ENCODE measurements around the gene FBXW9. TPM values are rescaled to one million over a fixed set of nuclear protein-coding genes. Genes with fewer than 3 reads are reported as not detected.
"Not testable (repeated sequence)": the region's sequence is repeated elsewhere in the genome, so short reads cannot be mapped to it uniquely, and the experiment has no call there.

FBXW9 gene
- total RNA-seq, 3 donors from 2014 or later (not counting 1 experiment from before 2014, with no cell fraction given): 2.2 to 3.2 (median 2.9) TPM

GRCh38 chr19:12680034-12680433 is 16.4 kb downstream of the FBXW9 start:
- DNase-seq (no peak), ATAC-seq (no peak)
- H3K4me3 ChIP-seq (ENCODE audit: low read length): no peak overlapping the region
- Mint-ChIP-seq H3K4me3 (peak overlapping the region; percentile 42), H3K4me1 (peaks cover 24 to 30% of the 10 kb centered on the region in 2 donors), H3K27me3 (ENCODE audit: low read depth in 2 of 2) (no peaks in the 10 kb centered on the region), H3K36me3 (no peaks in the 10 kb centered on the region), H3K9me3 (no peaks in the 10 kb centered on the region), H3K27ac (no peak overlapping the region)
- H3K27me3 ChIP-seq (ENCODE audit: control insufficient read depth, insufficient read depth, low read length): no peaks in the 10 kb centered on the region
- TF ChIP-seq, protein P1, sequence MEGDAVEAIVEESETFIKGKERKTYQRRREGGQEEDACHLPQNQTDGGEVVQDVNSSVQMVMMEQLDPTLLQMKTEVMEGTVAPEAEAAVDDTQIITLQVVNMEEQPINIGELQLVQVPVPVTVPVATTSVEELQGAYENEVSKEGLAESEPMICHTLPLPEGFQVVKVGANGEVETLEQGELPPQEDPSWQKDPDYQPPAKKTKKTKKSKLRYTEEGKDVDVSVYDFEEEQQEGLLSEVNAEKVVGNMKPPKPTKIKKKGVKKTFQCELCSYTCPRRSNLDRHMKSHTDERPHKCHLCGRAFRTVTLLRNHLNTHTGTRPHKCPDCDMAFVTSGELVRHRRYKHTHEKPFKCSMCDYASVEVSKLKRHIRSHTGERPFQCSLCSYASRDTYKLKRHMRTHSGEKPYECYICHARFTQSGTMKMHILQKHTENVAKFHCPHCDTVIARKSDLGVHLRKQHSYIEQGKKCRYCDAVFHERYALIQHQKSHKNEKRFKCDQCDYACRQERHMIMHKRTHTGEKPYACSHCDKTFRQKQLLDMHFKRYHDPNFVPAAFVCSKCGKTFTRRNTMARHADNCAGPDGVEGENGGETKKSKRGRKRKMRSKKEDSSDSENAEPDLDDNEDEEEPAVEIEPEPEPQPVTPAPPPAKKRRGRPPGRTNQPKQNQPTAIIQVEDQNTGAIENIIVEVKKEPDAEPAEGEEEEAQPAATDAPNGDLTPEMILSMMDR (IDR thresholded peaks at IDR 0.05): no peak
- H3K4me1 ChIP-seq (ENCODE audit: control insufficient read depth, insufficient read depth, low read length): peaks cover 23% of the 10 kb centered on the region
- intact Hi-C loops (cut with micrococcal nuclease): loop anchor here (2.0 to 5.0 kb wide), 2 partner anchors 42 to 1083 kb away; partner anchors contain the start of genes TNPO2 and ZNF627
- no peak overlapping the region for H3K27ac ChIP-seq (ENCODE audit: low read length)
- peaks cover 36% of the 10 kb centered on the region for H3K36me3 ChIP-seq (ENCODE audit: control insufficient read depth, insufficient read depth, low read length)
- WGBS (ENCODE audit: insufficient coverage): 96% methylated on average over 9 of the region's 9 CpGs
- no peaks in the 10 kb centered on the region for H3K9me3 ChIP-seq (ENCODE audit: control insufficient read depth, insufficient read depth, low read length)

DNA sequence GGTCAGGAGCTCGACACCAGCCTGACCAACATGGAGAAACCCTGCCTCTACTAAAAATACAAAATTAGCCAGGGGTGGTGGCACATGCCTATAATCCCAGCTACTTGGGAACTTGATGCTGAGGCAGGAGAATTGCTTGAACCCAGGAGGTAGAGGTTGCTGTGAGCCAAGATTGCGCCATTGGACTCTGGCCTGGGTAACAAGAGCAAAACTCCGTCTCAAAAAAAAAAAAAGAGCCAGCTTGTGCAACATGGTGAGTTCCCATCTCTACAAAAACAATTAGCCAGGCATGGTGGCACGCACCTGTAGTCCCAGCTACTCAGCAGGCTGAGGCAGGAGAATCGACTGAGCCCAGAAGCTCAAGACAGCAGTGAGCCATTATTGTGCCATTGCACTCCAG is 18.4 kb downstream of the FBXW9 start:
- WGBS (ENCODE audit: insufficient coverage): 97% methylated on average over 5 of the region's 5 CpGs
- DNase-seq; ATAC-seq; H3K27ac ChIP-seq (ENCODE audit: low read length); H3K36me3 Mint-ChIP-seq; H3K27ac Mint-ChIP-seq; H3K27me3 Mint-ChIP-seq (ENCODE audit: low read depth in 2 of 2); H3K4me3 ChIP-seq (ENCODE audit: low read length); H3K4me3 Mint-ChIP-seq; H3K9me3 Mint-ChIP-seq; H3K27me3 ChIP-seq (ENCODE audit: control insufficient read depth, insufficient read depth, low read length); H3K9me3 ChIP-seq (ENCODE audit: control insufficient read depth, insufficient read depth, low read length): not testable (repeated sequence)
- intact Hi-C loops (cut with micrococcal nuclease): loop anchor here (10.0 kb wide), 1 partner anchor 117 kb away; the partner anchor contains the start of gene JUNB
- H3K4me1 ChIP-seq (ENCODE audit: control insufficient read depth, insufficient read depth, low read length): peaks cover 23% of the 10 kb centered on the region
- H3K4me1 Mint-ChIP-seq: peaks cover 26 to 39% of the 10 kb centered on the region in 2 donors
- peaks cover 48% of the 10 kb centered on the region for H3K36me3 ChIP-seq (ENCODE audit: control insufficient read depth, insufficient read depth, low read length)

DNA sequence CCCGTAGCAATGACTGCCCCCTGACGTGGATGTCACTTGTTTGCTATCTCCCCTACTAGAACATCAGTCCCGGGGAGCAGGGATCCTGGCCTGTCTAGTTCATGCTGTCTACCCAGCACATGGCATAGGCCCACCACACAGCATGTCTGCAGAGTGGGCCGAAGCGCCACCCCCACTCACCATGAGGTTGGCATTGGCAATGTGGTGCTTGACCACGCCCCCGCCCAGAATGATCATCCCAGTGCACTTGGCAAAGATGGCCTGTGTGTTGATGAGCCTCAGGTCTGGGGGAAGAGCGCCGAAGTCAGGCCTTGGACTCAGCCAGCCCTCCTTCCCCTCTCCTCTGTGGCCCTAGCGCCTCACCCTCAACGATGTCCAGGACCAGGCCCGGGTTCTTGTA is 19.5 kb downstream of the FBXW9 start:
- ATAC-seq (no peak), DNase-seq (no peak)
- H3K36me3 ChIP-seq (ENCODE audit: control insufficient read depth, insufficient read depth, low read length): peaks cover 52% of the 10 kb centered on the region
- H3K36me3 Mint-ChIP-seq: no peaks in the 10 kb centered on the region
- TF ChIP-seq, protein P1 (IDR thresholded peaks at IDR 0.05): no peak
- no peaks in the 10 kb centered on the region for H3K9me3 ChIP-seq (ENCODE audit: control insufficient read depth, insufficient read depth, low read length)
- H3K27ac ChIP-seq (ENCODE audit: low read length): no peak overlapping the region
- 95% methylated on average over 10 of the region's 12 CpGs for WGBS (ENCODE audit: insufficient coverage)
- H3K4me1 ChIP-seq (ENCODE audit: control insufficient read depth, insufficient read depth, low read length): peaks cover 18% of the 10 kb centered on the region
- no peaks in the 10 kb centered on the region for H3K27me3 ChIP-seq (ENCODE audit: control insufficient read depth, insufficient read depth, low read length)
- H3K4me3 ChIP-seq (ENCODE audit: low read length): no peak overlapping the region
- H3K27me3 Mint-ChIP-seq (ENCODE audit: low read depth in 2 of 2): no peaks in the 10 kb centered on the region
- H3K4me1 Mint-ChIP-seq: peaks cover 30 to 43% of the 10 kb centered on the region in 2 donors
- no peak overlapping the region for H3K4me3 Mint-ChIP-seq
- H3K9me3 Mint-ChIP-seq: no peaks in the 10 kb centered on the region
- peak overlapping the region; percentile 60 to 70 for H3K27ac Mint-ChIP-seq
- intact Hi-C loops (cut with micrococcal nuclease): loop anchor here (10.0 kb wide), 1 partner anchor 118 kb away; the partner anchor contains the start of gene JUNB

DNA sequence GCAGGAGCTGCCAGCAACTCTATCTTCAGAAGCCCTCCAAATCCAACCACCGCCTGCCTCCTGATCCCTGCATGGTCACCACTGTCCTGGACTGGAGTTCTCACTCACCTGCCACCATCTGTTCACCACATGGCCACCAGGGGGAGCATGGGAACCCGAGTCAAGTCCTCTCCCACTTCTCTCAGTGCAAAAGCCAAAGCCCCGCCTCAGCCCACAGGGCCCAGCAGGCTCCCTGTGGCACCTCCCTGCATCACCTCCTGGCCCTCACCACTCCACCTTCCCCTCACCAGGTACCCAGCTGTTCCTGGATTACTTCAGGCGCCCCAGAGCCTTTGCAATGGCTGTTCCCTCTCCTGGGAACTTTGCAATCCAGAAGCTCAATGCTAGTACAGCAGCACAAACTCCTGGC is 20.0 kb downstream of the FBXW9 start:
- Mint-ChIP-seq H3K4me3 (no peak overlapping the region), H3K27me3 (ENCODE audit: low read depth in 2 of 2) (no peaks in the 10 kb centered on the region), H3K9me3 (no peaks in the 10 kb centered on the region), H3K4me1 (peaks cover 29 to 44% of the 10 kb centered on the region in 2 donors), H3K36me3 (no peaks in the 10 kb centered on the region), H3K27ac (peak overlapping the region; percentile 60 to 70)
- Histone ChIP-seq H3K9me3 (ENCODE audit: control insufficient read depth, insufficient read depth, low read length) (no peaks in the 10 kb centered on the region), H3K4me3 (ENCODE audit: low read length) (no peak overlapping the region), H3K27ac (ENCODE audit: low read length) (no peak overlapping the region), H3K4me1 (ENCODE audit: control insufficient read depth, insufficient read depth, low read length) (peaks cover 17% of the 10 kb centered on the region), H3K36me3 (ENCODE audit: control insufficient read depth, insufficient read depth, low read length) (peaks cover 52% of the 10 kb centered on the region), H3K27me3 (ENCODE audit: control insufficient read depth, insufficient read depth, low read length) (no peaks in the 10 kb centered on the region)
- WGBS (ENCODE audit: insufficient coverage): 33% methylated on average over 4 of the region's 4 CpGs
- peak; percentile 50 to 64 (median 54) for ATAC-seq
- DNase-seq: peak; percentile 78 to 89
- intact Hi-C loops (cut with micrococcal nuclease): loop anchor here (10.0 kb wide), 1 partner anchor 118 kb away; the partner anchor contains the start of gene JUNB
- TF ChIP-seq, protein P1 (IDR thresholded peaks at IDR 0.05): peak; percentile 81
